CD4-positive, alpha-beta T cell (primary cell): ENCODE measurements around the gene SOWAHD. TPM values are rescaled to one million over a fixed set of nuclear protein-coding genes. Genes with fewer than 3 reads are reported as not detected.

Source experiments
- ATAC-seq: fragments of 200-7000 bp; cut with Tn5 transposase; one replicate; pipeline ENCODE4 v1.10.0; 2022; ENCODE audit warnings: mild to moderate bottlenecking; ENCODE audit not compliant: poor library complexity
- CTCF ChIA-PET: fragments of 350-600 bp; sonication (Branson Sonifier 250); formaldehyde crosslinking; loops from one replicate; lab custom pipeline; 2021; ENCODE audit warnings: antibody characterized with exemption, inconsistent platforms; lab: Charles Lee
- POLR2A ChIA-PET: fragments of 350-600 bp; sonication (Branson Sonifier 250); formaldehyde crosslinking; loops from one replicate; lab custom pipeline; 2021; ENCODE audit warnings: antibody characterized with exemption, inconsistent platforms; lab: Charles Lee
- DNase-seq, 14 experiments: peaks; one replicate each; pipeline ENCODE4 v3.0.0-alpha.2; 2013 to 2020; ENCODE audit warnings: mixed read lengths in 2 of 14
- H3K27ac ChIP-seq, 2 donors: one replicate each; pipeline versions ENCODE4 v1.5.1 to v1.7.0; 2013; ENCODE audit warnings: low read length in 2 of 2, low read depth in 1 of 2, mild to moderate bottlenecking in 1 of 2
- H3K27me3 ChIP-seq, 2 experiments: 1 replicate in 1 of 2; 2 replicates in 1 of 2; pipeline versions ENCODE4 v1.6.1 to v1.7.0; 2013; ENCODE audit warnings: low read length in 2 of 2, control low read depth in 1 of 2, mild to moderate bottlenecking in 1 of 2, moderate library complexity in 1 of 2; ENCODE audit not compliant: insufficient read depth in 2 of 2, control insufficient read depth in 1 of 2
- H3K36me3 ChIP-seq: one replicate; pipeline ENCODE4 v1.6.1; 2013; ENCODE audit warnings: low read length, control low read depth; ENCODE audit not compliant: insufficient read depth
- H3K4me1 ChIP-seq: one replicate; pipeline ENCODE4 v1.6.1; 2013; ENCODE audit warnings: low read length, control low read depth; ENCODE audit not compliant: insufficient read depth
- H3K4me3 ChIP-seq: one replicate; pipeline ENCODE4 v1.5.1; 2013; ENCODE audit warnings: mild to moderate bottlenecking, low read length, moderate library complexity
- H3K9me3 ChIP-seq, 2 experiments: 1 replicate in 1 of 2; 2 replicates in 1 of 2; pipeline versions ENCODE4 v1.6.1 to v1.7.0; 2013; ENCODE audit warnings: low read length in 2 of 2, mild to moderate bottlenecking in 2 of 2, control low read depth in 1 of 2, moderate library complexity in 1 of 2; ENCODE audit not compliant: control insufficient read depth in 1 of 2, insufficient read depth in 1 of 2
- H3K27ac Mint-ChIP-seq: one replicate; pipeline ENCODE4 v1.8.0; 2020; ENCODE audit warnings: mixed read lengths
- H3K27me3 Mint-ChIP-seq: one replicate; pipeline ENCODE4 v1.8.0; 2021; ENCODE audit warnings: mixed read lengths
- H3K36me3 Mint-ChIP-seq: one replicate; pipeline ENCODE4 v1.8.0; 2021; ENCODE audit warnings: low read depth, mixed read lengths
- H3K4me1 Mint-ChIP-seq: one replicate; pipeline ENCODE4 v1.8.0; 2021; ENCODE audit warnings: low read depth, mixed read lengths
- H3K4me3 Mint-ChIP-seq: one replicate; pipeline ENCODE4 v1.8.0; 2020; ENCODE audit warnings: mild to moderate bottlenecking, mixed read lengths
- H3K9me3 Mint-ChIP-seq: one replicate; pipeline ENCODE4 v1.8.0; 2020; ENCODE audit warnings: mixed read lengths
- intact Hi-C, 2 experiments: fragments of 100-400 bp; cut with DNase I in 1 of 2; cut with micrococcal nuclease in 1 of 2; formaldehyde crosslinking; loops; one replicate each; pipeline versions ENCODE4 v1.15.1 to v1.9.0; 2023 to 2025; cut with DNase I, micrococcal nuclease
- total RNA-seq, 174 experiments: library from RNA in 2 of 174; stranded (reverse) in 2 of 174; gene quantifications; one replicate each; pipeline ENCODE4 v1.2.3 and lab custom pipeline; 2021 to 2026
- TF ChIP-seq, protein P1 (sequence below): fragments of 200-600 bp; IDR thresholded peaks from one replicate; pipeline ENCODE4 v1.8.0; 2022; ENCODE audit warnings: antibody characterized with exemption, mild to moderate bottlenecking

The SOWAHD gene
- total RNA-seq, 2 experiments from 2014 or later, result 0.25 to 0.44 TPM

DNA sequence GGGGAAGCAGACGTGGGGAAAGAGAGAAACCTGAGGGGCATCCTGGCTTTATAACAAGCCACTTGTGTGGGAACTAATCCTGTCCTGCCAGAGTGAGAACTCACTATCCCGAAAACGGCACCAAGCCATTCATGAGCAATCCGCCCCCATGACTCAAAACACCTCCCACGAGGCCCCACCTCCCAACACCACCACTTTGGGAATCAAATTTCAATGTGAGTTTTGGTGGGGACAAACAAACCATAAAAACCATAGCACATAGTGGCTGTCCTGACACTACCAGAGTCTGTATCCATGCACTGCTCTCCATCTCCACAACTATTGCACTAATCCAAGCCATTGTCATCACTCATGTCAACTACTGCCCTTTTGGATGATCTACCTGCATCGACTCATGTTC, 36.9 kb upstream of the SOWAHD start:
- POLR2A ChIA-PET, result no interaction called here
- no peak overlapping the region for H3K4me3 ChIP-seq
- Mint-ChIP-seq H3K9me3 (no peaks in the 10 kb centered on the region), H3K4me3 (no peak overlapping the region), H3K27me3 (no peaks in the 10 kb centered on the region), H3K4me1 (no peaks in the 10 kb centered on the region), H3K27ac (no peak overlapping the region), H3K36me3 (no peaks in the 10 kb centered on the region)
- no peaks in the 10 kb centered on the region for H3K36me3 ChIP-seq
- H3K9me3 ChIP-seq, result no peaks in the 10 kb centered on the region
- H3K4me1 ChIP-seq, result no peaks in the 10 kb centered on the region
- TF ChIP-seq, protein P1, sequence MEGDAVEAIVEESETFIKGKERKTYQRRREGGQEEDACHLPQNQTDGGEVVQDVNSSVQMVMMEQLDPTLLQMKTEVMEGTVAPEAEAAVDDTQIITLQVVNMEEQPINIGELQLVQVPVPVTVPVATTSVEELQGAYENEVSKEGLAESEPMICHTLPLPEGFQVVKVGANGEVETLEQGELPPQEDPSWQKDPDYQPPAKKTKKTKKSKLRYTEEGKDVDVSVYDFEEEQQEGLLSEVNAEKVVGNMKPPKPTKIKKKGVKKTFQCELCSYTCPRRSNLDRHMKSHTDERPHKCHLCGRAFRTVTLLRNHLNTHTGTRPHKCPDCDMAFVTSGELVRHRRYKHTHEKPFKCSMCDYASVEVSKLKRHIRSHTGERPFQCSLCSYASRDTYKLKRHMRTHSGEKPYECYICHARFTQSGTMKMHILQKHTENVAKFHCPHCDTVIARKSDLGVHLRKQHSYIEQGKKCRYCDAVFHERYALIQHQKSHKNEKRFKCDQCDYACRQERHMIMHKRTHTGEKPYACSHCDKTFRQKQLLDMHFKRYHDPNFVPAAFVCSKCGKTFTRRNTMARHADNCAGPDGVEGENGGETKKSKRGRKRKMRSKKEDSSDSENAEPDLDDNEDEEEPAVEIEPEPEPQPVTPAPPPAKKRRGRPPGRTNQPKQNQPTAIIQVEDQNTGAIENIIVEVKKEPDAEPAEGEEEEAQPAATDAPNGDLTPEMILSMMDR, result no peak
- no peak overlapping the region for H3K27ac ChIP-seq
- no peak for DNase-seq
- H3K27me3 ChIP-seq, result no peaks in the 10 kb centered on the region
- ATAC-seq, result no peak
- intact Hi-C loops, result no loop called here
- CTCF ChIA-PET, result no interaction called here

GRCh38 chrX:119721926-119722325, 36.5 kb upstream of the SOWAHD start:
- TF ChIP-seq, protein P1, result no peak
- H3K4me1 ChIP-seq, result peaks cover 2% of the 10 kb centered on the region
- H3K4me3 ChIP-seq, result no peak overlapping the region
- DNase-seq, result no peak
- Mint-ChIP-seq H3K36me3 (no peaks in the 10 kb centered on the region), H3K4me1 (peaks cover 2% of the 10 kb centered on the region), H3K9me3 (no peaks in the 10 kb centered on the region), H3K4me3 (no peak overlapping the region), H3K27ac (no peak overlapping the region), H3K27me3 (no peaks in the 10 kb centered on the region)
- intact Hi-C loops, result no loop called here
- H3K27ac ChIP-seq, result no peak overlapping the region
- ChIA-PET CTCF (no interaction called here), POLR2A (no interaction called here)
- H3K36me3 ChIP-seq, result no peaks in the 10 kb centered on the region
- H3K9me3 ChIP-seq, result no peaks in the 10 kb centered on the region
- no peaks in the 10 kb centered on the region for H3K27me3 ChIP-seq
- ATAC-seq, result no peak

- peak; percentile 87 for ATAC-seq
- no peaks in the 10 kb centered on the region for H3K36me3 Mint-ChIP-seq
- Histone ChIP-seq H3K4me3 (no peak overlapping the region), H3K36me3 (no peaks in the 10 kb centered on the region), H3K27ac (no peak overlapping the region), H3K27me3 (no peaks in the 10 kb centered on the region), H3K9me3 (no peaks in the 10 kb centered on the region), H3K4me1 (peaks cover 9% of the 10 kb centered on the region)
- H3K9me3 Mint-ChIP-seq, result no peaks in the 10 kb centered on the region
- peak in 10 of 14 experiments; percentile 0 to 58 (median 10) for DNase-seq
- H3K4me3 Mint-ChIP-seq, result peak overlapping the region; percentile 56
- peaks cover 13% of the 10 kb centered on the region for H3K4me1 Mint-ChIP-seq
- peak overlapping the region; percentile 77 for H3K27ac Mint-ChIP-seq
- TF ChIP-seq, protein P1, result no peak
- intact Hi-C loops, result loop anchor here in 1 of 2 experiments (5.0 kb wide), 1 partner anchor 105 kb away; no protein-coding TSS in a partner anchor
- H3K27me3 Mint-ChIP-seq, result no peaks in the 10 kb centered on the region
- POLR2A ChIA-PET, result interaction anchor here (0.6 to 2.6 kb wide), 12 partner anchors 27 to 154 kb away, joined by 3 to 14 read pairs (median 4); partner anchors contain the start of genes RPL39 and SEPTIN6
- CTCF ChIA-PET, result interaction anchor here (1.2 kb wide), 2 partner anchors 211 to 236 kb away, joined by 3 read pairs; no protein-coding TSS in a partner anchor
These were observed 31.4 kb upstream of the SOWAHD start for GRCh38 chrX:119726900-119727555.
